ENCODE results near the gene KSR1.
A peak's percentile ranks its signal among the peaks of the same experiment; 100 is the strongest.
"Not testable (repeated sequence)": the region's sequence is repeated elsewhere in the genome, so short reads cannot be mapped to it uniquely, and the experiment has no call there.

The KSR1 gene

DNA sequence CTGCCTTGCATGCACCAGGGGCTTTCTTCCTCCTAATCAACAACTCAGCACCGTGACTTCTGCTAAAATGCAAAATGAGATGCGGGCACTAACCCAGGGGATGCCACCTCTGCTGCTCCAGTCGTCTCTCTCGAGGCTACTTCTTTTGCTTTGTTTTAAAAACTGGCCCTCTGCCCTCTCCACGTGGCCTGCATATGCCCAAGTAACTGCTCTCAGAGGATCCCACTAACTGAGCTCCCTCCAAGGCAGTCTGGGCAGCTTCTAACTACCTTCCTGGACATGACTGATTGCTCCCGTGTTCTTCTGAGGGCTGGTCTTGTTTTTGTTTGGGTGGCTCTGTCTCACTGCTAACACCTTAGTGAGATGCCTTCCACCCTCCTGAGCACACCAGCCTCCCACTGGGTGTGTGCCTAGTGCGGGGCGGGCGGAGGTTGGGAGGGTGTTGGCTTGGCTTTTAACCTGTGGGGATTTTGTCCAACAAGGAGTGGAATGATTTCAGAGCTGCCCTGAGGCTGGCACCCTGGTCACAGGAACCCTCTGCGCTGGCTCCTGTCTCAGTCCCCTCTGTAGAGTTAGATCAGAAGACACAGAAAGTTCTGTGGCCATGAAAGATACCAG lies 165.8 kb downstream of the KSR1 start:
- DNase-seq, result no peak

DNA sequence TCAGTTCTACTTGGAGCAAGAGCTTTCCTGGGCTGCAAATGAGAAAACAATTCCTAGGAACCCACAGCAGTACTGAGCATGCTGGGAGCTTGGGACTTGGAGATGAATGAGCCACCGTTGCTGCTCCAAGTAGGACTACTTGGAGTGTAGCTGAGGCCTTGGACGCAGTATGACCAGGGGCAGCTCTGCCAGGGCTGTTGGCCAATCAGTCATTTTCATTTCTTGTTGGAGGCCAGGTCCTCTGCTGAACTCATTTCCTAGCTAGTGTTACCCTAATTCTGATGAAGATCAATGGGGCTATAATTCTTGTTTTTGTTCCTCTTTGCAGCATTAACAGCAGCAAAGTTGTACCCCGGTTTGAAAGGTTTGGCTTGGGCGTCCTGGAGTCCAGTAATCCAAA lies 166.7 kb downstream of the KSR1 start:
- DNase-seq, result no peak

GRCh38 chr17:27623614-27624013 lies 167.4 kb downstream of the KSR1 start:
- no peak for DNase-seq

- no peak for DNase-seq
Observed at GRCh38 chr17:27624539-27624938, 168.3 kb downstream of the KSR1 start.

DNA sequence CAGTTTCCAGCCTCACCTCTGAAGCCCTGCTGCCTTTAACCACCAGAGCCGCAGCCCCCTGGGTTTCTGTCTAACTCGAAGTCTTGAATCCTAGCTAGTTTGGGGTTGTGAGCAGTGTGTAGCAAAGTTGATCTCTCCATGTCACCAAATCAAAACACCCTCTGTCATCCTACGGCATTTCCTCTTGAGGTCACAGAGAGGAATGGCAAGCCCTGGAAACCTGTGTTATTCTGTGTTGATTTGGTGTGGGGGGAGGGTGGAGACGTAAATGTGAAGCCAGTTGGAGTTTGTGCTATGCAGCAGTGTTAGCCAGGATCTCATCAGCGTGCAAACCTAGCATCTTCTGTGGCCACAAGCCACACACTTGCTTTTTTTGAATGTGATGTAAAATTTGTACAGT lies 169.6 kb downstream of the KSR1 start:
- no peak for DNase-seq

- no peak for DNase-seq
Observed at GRCh38 chr17:27627514-27627913, 171.3 kb downstream of the KSR1 start.

DNA sequence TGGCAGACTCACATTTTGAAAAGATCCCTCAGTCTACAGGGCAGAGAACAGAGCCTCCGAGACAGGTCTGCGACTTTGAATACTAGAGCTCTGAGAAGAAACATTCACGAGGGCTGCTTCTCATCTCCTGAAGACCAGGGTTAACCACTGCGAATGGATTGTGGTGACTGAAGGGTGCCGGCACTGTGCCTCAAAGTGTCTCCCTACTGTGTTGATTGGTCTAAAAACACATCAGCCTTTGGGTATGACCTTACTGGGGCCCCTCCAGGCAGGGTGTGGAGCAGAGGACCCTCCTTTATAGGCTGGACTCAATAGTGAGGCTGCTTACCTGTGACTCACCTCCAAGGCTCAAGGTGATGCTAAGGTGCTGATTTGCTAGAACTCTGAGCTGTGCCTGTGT lies 172.1 kb downstream of the KSR1 start:
- DNase-seq, result no peak

DNA sequence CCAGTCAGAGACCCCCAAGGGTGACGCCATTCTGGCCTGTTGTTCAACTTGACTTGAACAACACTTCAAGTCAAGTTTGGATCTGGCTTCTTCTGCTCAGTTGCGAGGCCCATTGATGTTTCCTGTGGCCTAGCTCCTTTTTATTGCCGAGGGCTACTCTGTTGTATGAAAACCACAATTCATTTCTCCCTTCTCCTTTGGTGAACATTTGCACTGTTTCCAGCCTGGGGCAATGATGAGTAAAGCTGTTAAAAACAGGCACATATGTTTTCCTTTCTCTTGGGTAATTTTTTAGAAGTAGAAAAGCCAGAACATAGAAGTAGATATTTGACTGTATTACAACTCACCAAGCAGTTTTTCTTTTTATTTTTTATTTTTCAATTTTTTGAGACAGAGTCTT lies 173.0 kb downstream of the KSR1 start:
- DNase-seq, result not testable (repeated sequence)

- peak; percentile 18 to 37 for DNase-seq
Observed at GRCh38 chr17:27630607-27631410, 174.6 kb downstream of the KSR1 start, which contains the start of gene LGALS9. LGALS9 (plus strand) TSS chr17:27631188; CDS start chr17:27631266, 78 bp downstream.

- peak in 1 of 2 experiments; percentile 18 for DNase-seq
Observed at GRCh38 chr17:27631411-27631760, 175.1 kb downstream of the KSR1 start.

DNA sequence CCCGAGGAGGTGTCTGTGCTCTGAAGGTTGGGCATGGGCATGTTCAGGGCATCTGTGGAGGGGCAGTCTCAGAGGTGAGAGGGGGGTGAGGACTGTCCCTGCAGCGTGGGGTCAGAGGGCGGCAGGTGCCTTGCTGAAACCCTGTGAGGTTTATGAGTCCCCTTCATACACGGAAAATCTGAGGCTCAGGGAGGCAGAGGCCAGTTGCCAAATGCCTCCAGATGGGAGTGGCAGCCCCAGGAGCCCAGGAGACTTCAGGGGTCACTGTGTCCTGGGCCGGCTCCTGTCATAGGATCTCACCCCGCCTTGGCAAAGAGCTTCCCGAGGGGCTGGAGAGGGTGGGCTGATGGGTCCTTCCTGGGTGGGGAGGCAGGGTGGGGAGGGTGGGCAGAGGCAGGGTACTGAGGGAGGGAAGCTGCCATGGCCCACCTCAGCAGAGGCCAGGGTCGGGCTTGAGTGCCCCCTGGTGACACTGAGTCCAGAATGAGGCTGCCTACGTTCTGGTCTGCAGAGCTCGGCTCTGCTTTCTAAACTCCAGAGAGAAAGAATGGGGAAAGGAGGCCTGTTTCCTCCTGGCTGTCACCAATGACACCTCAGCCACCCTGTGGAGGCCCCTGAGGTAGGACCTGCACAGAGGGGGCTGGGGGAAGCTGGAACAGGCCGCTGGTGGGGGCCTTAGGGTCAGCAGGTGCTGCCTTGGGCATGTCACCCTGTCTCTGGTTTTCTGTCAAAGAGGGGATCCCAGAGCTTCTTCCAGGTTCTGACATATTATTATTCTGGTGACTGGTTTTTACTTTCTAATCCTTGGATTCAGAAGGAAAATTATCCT lies 175.9 kb downstream of the KSR1 start:
- DNase-seq, result no peak

GRCh38 chr17:27632766-27633165 lies 176.5 kb downstream of the KSR1 start:
- DNase-seq, result not testable (repeated sequence)

DNA sequence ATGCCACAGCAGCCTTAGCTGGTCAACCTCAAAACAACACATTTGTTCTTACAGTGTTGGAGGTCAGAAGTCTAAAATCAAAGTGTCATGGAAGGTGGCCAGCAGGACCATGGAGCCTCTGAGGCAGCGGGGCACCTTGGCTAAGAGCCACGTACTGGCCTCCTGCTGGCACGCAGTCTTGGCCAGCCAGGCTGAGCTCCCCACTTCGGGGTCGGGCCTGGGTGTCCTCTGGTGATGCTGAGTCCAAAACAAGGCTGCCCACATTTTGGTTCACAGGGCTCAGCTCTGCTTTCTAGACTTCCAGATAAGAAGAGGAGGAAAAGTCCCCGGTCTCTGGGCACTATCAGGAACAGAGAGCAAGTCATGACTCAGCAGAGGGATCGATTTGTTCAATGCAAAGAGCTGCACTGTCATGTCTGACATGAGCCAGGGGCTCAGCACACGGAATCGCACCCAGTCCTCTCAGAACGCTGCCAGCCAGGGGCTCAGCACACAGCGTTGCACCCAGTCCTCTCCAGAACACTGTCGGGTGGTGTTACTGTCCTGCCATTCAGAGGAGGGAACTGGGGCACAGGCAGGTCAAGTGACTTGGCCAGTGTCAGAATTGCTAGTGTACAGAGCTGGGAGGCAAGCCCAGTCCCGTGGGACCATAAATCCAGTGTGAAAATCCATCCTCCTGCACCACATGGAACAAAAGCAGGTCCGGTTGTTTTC lies 177.2 kb downstream of the KSR1 start:
- no peak for DNase-seq

GRCh38 chr17:27634026-27634335 lies 177.7 kb downstream of the KSR1 start:
- no peak for DNase-seq

- no peak for DNase-seq
Observed at GRCh38 chr17:27634776-27635175, 178.5 kb downstream of the KSR1 start.

GRCh38 chr17:27635275-27635823 lies 179.1 kb downstream of the KSR1 start:
- DNase-seq, result no peak

DNA sequence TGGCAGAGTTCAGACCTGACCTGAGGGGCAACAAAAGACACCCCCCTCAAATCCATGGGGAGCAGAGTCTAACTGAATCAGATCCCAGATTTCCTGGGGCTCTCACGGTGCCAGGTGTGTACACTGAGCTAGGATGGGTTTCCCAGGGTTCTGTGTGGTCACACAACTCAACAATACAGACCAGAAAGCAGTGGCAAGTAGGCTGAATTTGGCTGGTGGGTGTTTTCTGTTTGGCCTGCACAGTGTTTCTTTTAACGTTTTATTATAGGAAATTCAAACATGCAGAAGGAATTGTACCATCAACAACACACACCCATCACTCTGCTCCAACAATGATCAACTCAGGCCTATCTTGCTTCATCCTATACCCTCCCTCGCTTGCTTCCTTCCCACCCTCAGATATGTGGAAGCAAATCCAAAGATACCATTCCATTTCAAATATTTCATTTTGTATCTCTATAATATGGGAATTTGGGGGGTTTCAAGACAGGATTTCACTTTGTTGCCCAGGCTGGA lies 179.8 kb downstream of the KSR1 start:
- DNase-seq, result not testable (repeated sequence)

GRCh38 chr17:27637818-27638217 lies 181.6 kb downstream of the KSR1 start:
- DNase-seq, result not testable (repeated sequence)

DNA sequence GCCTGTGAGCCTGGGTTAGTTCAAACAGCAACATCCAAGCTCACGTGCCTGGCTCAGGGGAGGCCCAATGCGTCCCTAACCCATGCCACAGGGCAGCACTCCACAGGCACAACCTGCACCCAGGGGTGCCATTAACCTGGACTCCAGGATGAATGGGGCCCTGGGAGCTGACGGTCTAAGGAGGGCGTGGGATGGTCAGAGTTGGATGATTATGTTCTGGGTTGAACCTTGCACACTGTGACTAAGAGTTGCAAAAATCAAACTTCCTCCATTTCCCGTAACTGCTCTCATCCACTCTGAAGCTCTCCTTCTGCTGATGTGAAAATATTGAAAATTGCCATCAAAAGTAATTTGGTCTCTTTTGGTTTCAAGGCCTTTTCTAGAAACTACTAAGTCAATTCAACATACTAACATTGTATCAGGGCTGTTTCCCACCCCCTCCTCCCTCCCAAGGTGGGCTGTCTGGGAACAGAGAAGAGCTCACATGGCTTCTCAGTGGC lies 182.2 kb downstream of the KSR1 start:
- not testable (repeated sequence) for DNase-seq

- no peak for DNase-seq
Observed at GRCh38 chr17:27640790-27641189, 184.5 kb downstream of the KSR1 start.

DNA sequence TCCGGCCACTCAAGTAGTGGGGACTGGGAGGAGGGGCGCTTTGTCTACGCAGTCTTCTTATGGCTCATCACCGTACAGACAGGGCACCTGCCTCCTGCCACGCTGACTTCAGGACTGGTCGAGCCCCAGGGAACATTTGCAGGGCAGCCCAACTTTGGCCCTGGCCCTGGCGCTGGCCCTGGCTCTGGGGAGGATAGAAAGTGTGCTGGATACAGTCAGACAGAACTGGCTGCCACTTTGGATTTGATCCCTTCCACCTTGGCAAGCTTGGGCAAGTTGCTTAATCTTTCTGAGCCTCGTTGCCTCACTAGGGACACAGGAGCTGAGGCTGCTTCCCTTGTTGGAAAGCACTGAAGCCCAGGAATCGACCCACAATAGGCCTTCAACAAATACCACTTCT lies 188.3 kb downstream of the KSR1 start:
- DNase-seq, result no peak

DNA sequence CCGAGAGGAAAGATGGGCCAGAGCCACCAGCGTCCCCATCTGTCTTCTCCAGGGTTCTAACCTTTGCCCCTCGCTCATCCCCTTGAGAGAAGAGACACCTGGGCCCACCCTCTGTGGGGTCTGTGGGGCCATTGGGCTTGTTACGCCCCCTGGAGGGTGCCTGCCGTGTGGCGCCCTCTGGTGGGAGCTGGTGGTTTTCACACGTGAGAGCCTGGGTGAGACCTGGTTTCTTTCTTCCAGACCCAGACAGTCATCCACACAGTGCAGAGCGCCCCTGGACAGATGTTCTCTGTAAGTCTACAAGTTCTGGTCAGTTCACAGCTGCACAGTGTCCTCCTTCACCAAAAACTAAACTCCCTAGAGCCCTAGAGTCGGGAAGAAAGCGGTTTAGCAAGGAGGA lies 189.4 kb downstream of the KSR1 start:
- not testable (repeated sequence) for DNase-seq

Measured in activated CD4-positive, alpha-beta T cell treated with anti-CD3 and anti-CD28 coated beads, Interleukin-2, amount 50 U/mL, for 48 hours (primary cell).